ENCODE results near the gene PRDM15. TPM values are rescaled to one million over a fixed set of nuclear protein-coding genes. Genes with fewer than 3 reads are reported as not detected.
A peak's percentile ranks its signal among the peaks of the same experiment; 100 is the strongest.

PRDM15 gene
- total RNA-seq, 6 experiments from 2014 or later, result 3.4 to 4.9 (median 4.0) TPM

DNA sequence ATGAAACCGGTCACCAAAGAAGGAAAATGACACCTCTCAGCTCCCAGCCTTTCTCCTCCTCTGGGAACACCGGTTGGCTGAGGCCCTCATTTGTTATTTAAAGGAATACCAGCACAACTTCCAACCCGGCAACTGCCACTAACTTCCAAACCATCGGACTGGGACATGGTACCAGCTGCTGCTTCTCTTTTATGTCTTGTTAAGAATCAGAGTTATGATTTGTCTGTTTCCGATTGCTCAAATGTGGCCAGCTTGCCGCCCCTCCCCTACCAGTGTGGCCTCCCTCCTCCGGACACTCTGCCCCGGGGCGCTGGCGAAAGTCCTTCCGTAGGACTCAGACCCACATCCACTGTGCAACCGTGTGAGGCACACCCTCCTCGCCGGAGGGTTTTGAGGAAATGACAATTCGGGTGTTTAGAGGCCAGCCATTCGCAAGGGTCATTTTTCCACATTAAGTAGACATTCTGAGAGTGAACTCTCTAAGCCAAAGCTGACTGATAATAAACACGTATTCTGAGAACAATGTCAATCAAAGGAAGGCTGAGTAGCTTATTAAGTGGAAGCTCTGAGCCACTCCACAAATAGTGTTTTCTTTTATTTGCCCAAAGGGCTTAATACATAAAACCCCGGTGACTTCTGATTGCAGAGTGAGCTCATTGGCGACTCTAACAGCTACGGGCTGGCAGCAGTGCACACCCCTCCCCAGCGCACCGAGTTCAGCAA lies 117.8 kb downstream of the PRDM15 start:
- Mint-ChIP-seq H3K27me3 (ENCODE audit: insufficient read depth) (peaks cover 18% of the 10 kb centered on the region), H3K4me3 (peak overlapping the region; percentile 83), H3K4me1 (ENCODE audit: low read depth) (peaks cover 34% of the 10 kb centered on the region), H3K9me3 (no peaks in the 10 kb centered on the region), H3K36me3 (ENCODE audit: low read depth) (no peaks in the 10 kb centered on the region), H3K27ac (peak overlapping the region; percentile 51)
- TF ChIP-seq, protein P1, sequence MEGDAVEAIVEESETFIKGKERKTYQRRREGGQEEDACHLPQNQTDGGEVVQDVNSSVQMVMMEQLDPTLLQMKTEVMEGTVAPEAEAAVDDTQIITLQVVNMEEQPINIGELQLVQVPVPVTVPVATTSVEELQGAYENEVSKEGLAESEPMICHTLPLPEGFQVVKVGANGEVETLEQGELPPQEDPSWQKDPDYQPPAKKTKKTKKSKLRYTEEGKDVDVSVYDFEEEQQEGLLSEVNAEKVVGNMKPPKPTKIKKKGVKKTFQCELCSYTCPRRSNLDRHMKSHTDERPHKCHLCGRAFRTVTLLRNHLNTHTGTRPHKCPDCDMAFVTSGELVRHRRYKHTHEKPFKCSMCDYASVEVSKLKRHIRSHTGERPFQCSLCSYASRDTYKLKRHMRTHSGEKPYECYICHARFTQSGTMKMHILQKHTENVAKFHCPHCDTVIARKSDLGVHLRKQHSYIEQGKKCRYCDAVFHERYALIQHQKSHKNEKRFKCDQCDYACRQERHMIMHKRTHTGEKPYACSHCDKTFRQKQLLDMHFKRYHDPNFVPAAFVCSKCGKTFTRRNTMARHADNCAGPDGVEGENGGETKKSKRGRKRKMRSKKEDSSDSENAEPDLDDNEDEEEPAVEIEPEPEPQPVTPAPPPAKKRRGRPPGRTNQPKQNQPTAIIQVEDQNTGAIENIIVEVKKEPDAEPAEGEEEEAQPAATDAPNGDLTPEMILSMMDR (IDR thresholded peaks at IDR 0.05), result no peak
- DNase-seq, result peak; percentile 42

DNA sequence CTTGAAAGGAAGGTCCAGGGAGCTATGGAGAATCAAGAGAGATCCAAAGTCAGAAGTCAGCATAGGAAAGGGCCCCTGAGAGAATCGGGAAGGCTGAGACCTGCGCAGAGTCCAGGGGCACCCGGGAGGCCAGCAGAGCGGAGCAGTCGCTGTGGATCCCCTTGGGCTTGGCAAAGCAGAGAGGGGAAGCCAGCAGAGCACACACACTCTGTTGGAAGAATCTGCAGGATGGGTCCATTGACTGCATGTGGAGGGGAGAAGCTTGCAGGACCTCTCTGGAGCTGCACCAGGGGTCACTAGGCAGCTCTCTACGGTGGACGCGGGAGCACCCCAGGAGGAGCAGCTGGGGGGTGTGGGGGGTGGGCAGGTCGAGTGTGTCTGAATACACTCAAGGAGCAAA lies 118.7 kb downstream of the PRDM15 start:
- Mint-ChIP-seq H3K36me3 (ENCODE audit: low read depth) (no peaks in the 10 kb centered on the region), H3K4me3 (no peak overlapping the region), H3K4me1 (ENCODE audit: low read depth) (peaks cover 34% of the 10 kb centered on the region), H3K9me3 (no peaks in the 10 kb centered on the region), H3K27ac (no peak overlapping the region), H3K27me3 (ENCODE audit: insufficient read depth) (peaks cover 16% of the 10 kb centered on the region)
- TF ChIP-seq, protein P1 (IDR thresholded peaks at IDR 0.05), result no peak
- no peak for DNase-seq

DNA sequence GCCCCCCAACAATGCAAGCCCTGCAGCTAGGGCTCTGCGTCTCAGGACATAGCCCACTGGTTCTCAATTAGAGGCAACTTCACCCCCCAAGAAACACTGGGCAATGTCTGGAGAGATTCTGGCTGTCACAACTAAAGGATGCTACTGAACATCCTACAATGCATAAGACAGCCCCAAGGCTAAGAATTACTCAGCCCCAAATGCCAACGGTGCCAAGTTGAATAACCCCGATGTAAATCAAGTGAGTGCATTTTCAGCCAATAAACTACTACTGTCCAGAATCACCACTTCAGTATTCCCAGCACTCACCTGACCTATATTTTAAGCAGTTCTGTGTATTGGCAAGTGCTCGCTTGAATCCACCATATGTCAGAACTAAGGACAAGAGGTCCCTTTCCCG lies 119.2 kb downstream of the PRDM15 start:
- peak; percentile 10 for DNase-seq
- Mint-ChIP-seq H3K27ac (no peak overlapping the region), H3K27me3 (ENCODE audit: insufficient read depth) (peaks cover 11% of the 10 kb centered on the region), H3K9me3 (no peaks in the 10 kb centered on the region), H3K4me1 (ENCODE audit: low read depth) (peaks cover 34% of the 10 kb centered on the region), H3K4me3 (no peak overlapping the region), H3K36me3 (ENCODE audit: low read depth) (no peaks in the 10 kb centered on the region)
- TF ChIP-seq, protein P1 (IDR thresholded peaks at IDR 0.05), result no peak

DNA sequence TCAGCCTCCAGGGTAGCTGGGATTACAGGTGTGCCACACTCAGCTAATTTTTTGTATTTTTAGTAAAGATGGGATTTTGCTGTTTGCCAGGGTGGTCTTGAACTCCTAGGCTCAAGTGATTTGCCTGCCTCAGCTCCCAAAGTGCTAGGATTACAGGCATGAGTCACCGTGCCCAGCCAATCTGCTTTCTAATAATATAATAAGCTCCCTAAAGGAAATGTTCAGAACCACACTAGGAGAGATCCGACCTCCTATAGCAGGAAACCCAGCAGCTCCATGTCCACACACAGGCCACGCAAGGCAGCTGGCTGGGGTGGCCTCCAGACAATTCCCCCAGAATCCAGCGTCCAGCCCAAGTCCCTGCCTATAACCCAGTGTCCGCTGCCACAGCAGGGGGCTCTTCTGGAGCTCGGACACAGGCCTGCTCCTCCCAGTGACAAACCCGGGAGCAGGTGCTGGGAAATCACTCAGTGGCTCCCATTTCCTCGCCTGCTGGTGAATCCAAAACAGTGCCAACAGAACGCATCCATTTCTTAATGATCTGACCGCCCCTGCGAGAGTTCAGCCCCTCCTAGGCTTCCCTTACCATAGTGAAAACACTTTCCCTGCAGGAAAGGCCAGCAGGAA lies 119.8 kb downstream of the PRDM15 start:
- Mint-ChIP-seq H3K4me3 (no peak overlapping the region), H3K27ac (no peak overlapping the region), H3K27me3 (ENCODE audit: insufficient read depth) (peaks cover 11% of the 10 kb centered on the region), H3K36me3 (ENCODE audit: low read depth) (no peaks in the 10 kb centered on the region), H3K4me1 (ENCODE audit: low read depth) (peaks cover 34% of the 10 kb centered on the region), H3K9me3 (no peaks in the 10 kb centered on the region)
- TF ChIP-seq, protein P1 (IDR thresholded peaks at IDR 0.05), result no peak
- no peak for DNase-seq

DNA sequence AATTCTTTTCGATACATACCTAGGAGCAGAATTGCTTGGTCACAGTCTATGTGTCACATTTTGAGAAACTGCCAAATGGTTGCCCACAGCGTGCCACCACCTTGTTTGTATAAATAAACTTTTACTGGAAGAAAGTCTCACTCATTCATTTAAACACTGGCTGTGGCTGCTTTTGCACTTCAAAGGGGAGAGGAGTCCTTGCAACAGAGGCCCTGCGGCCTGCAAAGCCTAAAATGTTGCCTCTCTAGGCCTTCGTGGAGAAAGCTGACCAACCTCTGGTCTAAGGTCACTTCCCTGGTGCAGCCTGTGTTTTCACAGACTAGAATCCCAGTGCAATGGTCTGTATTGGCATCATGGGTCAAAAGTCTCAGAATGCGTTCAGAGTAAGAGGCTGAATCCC lies 120.6 kb downstream of the PRDM15 start:
- no peak overlapping the region for H3K4me3 Mint-ChIP-seq
- H3K27ac Mint-ChIP-seq, result no peak overlapping the region
- H3K36me3 Mint-ChIP-seq (ENCODE audit: low read depth), result no peaks in the 10 kb centered on the region
- TF ChIP-seq, protein P1 (IDR thresholded peaks at IDR 0.05), result no peak
- H3K4me1 Mint-ChIP-seq (ENCODE audit: low read depth), result peaks cover 34% of the 10 kb centered on the region
- peaks cover 11% of the 10 kb centered on the region for H3K27me3 Mint-ChIP-seq (ENCODE audit: insufficient read depth)
- no peaks in the 10 kb centered on the region for H3K9me3 Mint-ChIP-seq
- DNase-seq, result no peak

Data from HFFc6 (cell line).